ENCODE data around the gene CFAP410. TPM values are rescaled to one million over a fixed set of nuclear protein-coding genes. Genes with fewer than 3 reads are reported as not detected.

Gene CFAP410
- total and polyA plus RNA-seq, 2 of the 8 experiments (the other 6 are each of a cell fraction or from before 2014, with no cell fraction given): 10.6 to 12.0 TPM

GRCh38 chr21:44301141-44301540 is 38.0 kb downstream of the CFAP410 start:
- TF ChIP-seq SP4 (IDR thresholded peaks at IDR 0.05; ENCODE audit: low read length) (no peak), TBP (IDR thresholded peaks at IDR 0.05; ENCODE audit: low read depth, low read length) (no peak), ATF3 (IDR thresholded peaks at IDR 0.05; ENCODE audit: insufficient read depth, low read depth, low read length) (no peak), EP300 (IDR thresholded peaks at IDR 0.05; ENCODE audit: borderline replicate concordance in 1 of 2, low read depth in 2 of 2, low read length in 2 of 2) (no peak), NRF1 (IDR thresholded peaks at IDR 0.05; ENCODE audit: low read depth, low read length) (no peak), NANOG (IDR thresholded peaks at IDR 0.05; ENCODE audit: insufficient read depth, low read depth, low read length, poor library complexity, severe bottlenecking) (no peak), SP2 (IDR thresholded peaks at IDR 0.05; ENCODE audit: low read length) (no peak), JUN (IDR thresholded peaks at IDR 0.05; ENCODE audit: low read depth, low read length) (no peak)
- WGBS, 2 experiments (ENCODE audit: extremely low coverage in 1 of 2, insufficient coverage in 1 of 2, insufficient read length in 1 of 2, insufficient replicate concordance in 2 of 2, low coverage in 1 of 2, low lambda C conversion rate in 2 of 2, missing lambda C conversion rate in 1 of 2): 91% methylated on average over 13 of the region's 13 CpGs; no CpG with 5 or more reads in 1 of the 2 experiments
- no peak overlapping the region for H2AFZ ChIP-seq (ENCODE audit: low read length)
- H4K8ac ChIP-seq (ENCODE audit: extremely low read depth, insufficient read depth, low read length): no peak overlapping the region
- no peak overlapping the region for H3K18ac ChIP-seq (ENCODE audit: extremely low read depth, low read length)
- H2BK15ac ChIP-seq (ENCODE audit: low read length): no peak overlapping the region
- peak overlapping the region; percentile 45 to 68 (median 54); a peak in 5 of 8 replicates for H3K4me3 ChIP-seq (ENCODE audit: extremely low read depth in 1 of 4, insufficient read depth in 2 of 4, low read depth in 3 of 4, low read length in 4 of 4)
- no peak overlapping the region for H2BK12ac ChIP-seq (ENCODE audit: low read depth, low read length)
- H3K4me2 ChIP-seq (ENCODE audit: insufficient read depth in 1 of 2, low read depth in 2 of 2, low read length in 2 of 2): peak overlapping the region; percentile 89 to 90
- H3K56ac ChIP-seq (replicated peaks; ENCODE audit: insufficient read length, low read depth, low read length): no peak overlapping the region
- H3K14ac ChIP-seq (ENCODE audit: insufficient read length): no peak overlapping the region
- H3K36me3 ChIP-seq (ENCODE audit: control insufficient read depth in 2 of 4, insufficient read depth in 4 of 4, low read length in 3 of 4): no peaks in the 10 kb centered on the region
- no peak overlapping the region for H3K27ac ChIP-seq (ENCODE audit: low read depth, low read length)
- H2BK20ac ChIP-seq (ENCODE audit: low read length): no peak overlapping the region
- peaks cover 9 to 15% of the 10 kb centered on the region in 2 experiments for H4K20me1 ChIP-seq (replicated peaks in 1 of 2; ENCODE audit: control insufficient read depth in 1 of 2, insufficient read depth in 2 of 2, low read length in 2 of 2)
- peaks cover 6% of the 10 kb centered on the region; the same call in 1 of the 2 replicates for H3K79me1 ChIP-seq (ENCODE audit: low read depth, low read length)
- peaks cover 12% of the 10 kb centered on the region; the same call in 1 of the 2 replicates for H3K23me2 ChIP-seq (ENCODE audit: low read depth, low read length)
- H2BK120ac ChIP-seq (replicated peaks; ENCODE audit: low read depth, low read length): no peak overlapping the region
- no peak overlapping the region for H3K4ac ChIP-seq (replicated peaks; ENCODE audit: insufficient read length, low read depth, low read length)
- peaks cover 0 to 19% (median 5%) of the 10 kb centered on the region in 4 experiments; a peak in 5 of 7 replicates for H3K4me1 ChIP-seq (replicated peaks in 1 of 4; ENCODE audit: control insufficient read depth in 3 of 4, insufficient read depth in 4 of 4, low read length in 3 of 4)
- ChIA-PET POLR2A (ENCODE audit: partially characterized antibody) (interaction anchor here (1.2 kb wide), 1 partner anchor 40 kb away, joined by 3 read pairs; no protein-coding TSS in a partner anchor), CTCF (ENCODE audit: partially characterized antibody) (interaction anchor here (0.6 to 1.2 kb wide), 7 partner anchors 10 to 90 kb away, joined by 3 to 4 read pairs (median 3); no protein-coding TSS in a partner anchor)
- H4K91ac ChIP-seq (replicated peaks; ENCODE audit: insufficient read length, low read length): no peak overlapping the region
- FAIRE-seq: no peak
- DNase-seq (ENCODE audit: low read depth in 1 of 2, low spot score in 2 of 2): no peak
- H2BK5ac ChIP-seq (ENCODE audit: low read depth, low read length): no peak overlapping the region
- H3K9ac ChIP-seq (replicated peaks in 1 of 4; ENCODE audit: extremely low read depth in 1 of 4, low read depth in 3 of 4, low read length in 3 of 4): no peak overlapping the region
- no peak overlapping the region for H2AK5ac ChIP-seq (ENCODE audit: low read depth, low read length)
- H4K5ac ChIP-seq (ENCODE audit: insufficient read length, low read depth, low read length): no peak overlapping the region
- H3K27me3 ChIP-seq (replicated peaks in 1 of 4; ENCODE audit: control insufficient read depth in 3 of 4, extremely low read depth in 1 of 4, insufficient read depth in 3 of 4, low read length in 3 of 4): peaks cover 0 to 3% (median 0%) of the 10 kb centered on the region in 4 experiments; a peak in 2 of 7 replicates
- no peak overlapping the region for H3K23ac ChIP-seq (ENCODE audit: insufficient read length)
- H3K9me3 ChIP-seq (ENCODE audit: insufficient read depth in 2 of 2, low read depth in 1 of 2, low read length in 1 of 2): no peaks in the 10 kb centered on the region
- H3K79me2 ChIP-seq (ENCODE audit: control insufficient read depth in 1 of 2, insufficient read depth in 2 of 2, low read length in 2 of 2): peaks cover 0 to 6% of the 10 kb centered on the region in 2 experiments; a peak in 1 of 4 replicates

Data from H1 (cell line).